ENCODE data around the gene TMEM54.

Gene TMEM54

DNA sequence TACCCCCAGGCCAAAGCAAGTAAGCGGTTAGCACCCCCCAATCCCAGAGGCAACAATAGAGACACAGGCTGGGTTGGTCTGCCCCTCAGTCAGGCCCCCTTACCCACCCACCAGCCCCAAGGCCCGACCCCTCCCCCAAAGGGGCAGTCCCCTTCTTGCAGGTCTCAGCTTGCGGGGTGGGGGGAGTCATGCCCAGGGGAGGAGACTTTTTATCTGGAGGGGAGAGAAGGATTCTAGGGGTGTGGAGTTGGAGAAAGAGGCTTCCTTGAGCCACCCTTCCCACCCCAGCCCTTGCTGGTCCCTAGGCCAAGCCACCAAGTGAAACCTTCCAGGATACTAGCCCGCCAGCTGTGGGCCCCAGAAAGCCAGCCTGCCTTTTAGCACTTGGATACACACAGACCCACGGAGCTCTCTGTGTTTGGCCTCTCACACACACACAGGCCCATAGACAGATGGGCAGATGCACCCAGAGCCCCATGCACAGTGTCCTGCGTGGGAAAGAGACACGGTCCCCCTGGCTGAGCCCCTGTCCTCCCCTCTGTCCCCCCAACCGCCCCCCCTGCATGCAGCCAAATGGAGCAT lies 7.1 kb downstream of the TMEM54 start:
- no peak for DNase-seq

DNA sequence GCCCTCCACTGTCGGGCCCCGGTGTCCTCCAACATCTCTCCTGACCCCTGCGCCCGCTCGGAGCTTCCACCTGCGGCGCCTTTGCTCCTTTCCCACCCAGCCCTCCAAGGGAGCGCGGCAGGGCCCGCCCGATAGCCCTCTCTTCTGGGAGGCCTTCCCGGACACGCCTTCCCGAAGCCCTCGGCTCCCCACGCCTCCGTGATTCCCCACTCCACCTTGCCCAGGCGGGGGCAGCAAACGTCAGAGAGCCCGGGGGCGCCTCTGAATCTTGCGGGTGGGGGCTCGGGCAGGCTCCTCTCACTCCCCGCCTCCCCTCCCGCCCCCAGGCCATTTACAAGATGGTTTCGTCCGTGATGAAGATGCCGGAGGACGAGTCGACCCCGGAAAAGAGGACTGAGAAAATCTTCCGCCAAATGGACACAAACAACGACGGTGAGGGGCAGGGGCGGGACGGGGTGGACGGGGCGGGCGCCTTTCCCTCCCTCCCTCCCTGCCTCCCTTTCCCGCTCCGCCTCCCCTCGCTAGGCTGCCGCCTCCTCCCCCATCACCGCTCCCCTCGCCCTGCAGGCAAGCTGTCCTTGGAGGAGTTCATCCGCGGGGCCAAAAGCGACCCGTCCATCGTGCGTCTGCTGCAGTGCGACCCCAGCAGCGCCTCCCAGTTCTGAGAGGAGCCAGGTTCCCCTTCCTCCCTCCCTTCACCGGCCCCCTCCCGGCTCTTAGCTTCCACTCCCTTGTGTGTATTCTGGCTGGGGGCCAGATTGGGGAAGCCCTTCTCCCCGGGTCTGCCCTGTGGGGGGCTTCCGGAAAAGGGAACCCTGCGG lies 7.8 kb downstream of the TMEM54 start:
- no peak for DNase-seq

DNA sequence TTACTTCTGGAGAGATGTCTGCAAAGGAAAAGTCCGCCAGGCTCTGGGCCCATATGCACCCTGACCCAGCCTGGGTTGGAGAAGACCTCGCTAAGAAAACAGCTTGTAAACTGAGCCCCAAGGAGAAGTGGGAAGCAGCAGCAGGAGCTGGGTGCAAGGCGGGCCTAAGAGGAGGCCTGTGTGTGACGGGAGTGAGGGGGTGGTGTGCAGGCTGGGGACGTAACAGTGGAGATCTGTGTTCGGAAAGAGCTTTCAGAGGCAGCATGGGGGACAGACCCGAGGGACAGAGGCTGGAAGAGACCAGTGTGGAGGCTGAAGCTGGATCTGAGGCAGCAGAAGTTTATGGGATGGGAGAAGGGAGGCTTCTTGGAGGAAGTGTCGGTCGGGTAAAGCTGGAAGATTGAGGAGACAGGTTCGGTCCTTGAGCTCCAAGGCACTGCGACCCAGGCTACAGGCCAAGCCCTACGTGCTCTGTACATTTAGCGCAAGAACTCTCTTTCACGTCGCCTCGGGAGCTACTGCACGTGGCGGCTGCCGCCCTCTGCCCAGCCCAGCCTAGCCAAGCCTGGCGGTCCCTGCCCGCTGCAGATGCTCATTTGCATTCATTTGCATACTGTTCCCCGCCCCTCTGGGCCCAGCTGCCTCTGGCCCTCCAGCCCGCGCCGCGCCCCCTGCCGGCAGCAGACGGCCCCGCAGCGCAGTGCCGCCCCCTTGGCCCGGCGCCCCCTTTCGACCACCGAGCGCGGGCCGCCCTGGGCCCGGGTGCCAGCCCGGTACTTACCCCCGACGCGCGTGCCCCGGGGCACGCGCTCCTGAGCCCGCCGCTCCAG lies 8.6 kb downstream of the TMEM54 start:
- peak; percentile 33 for DNase-seq

DNA sequence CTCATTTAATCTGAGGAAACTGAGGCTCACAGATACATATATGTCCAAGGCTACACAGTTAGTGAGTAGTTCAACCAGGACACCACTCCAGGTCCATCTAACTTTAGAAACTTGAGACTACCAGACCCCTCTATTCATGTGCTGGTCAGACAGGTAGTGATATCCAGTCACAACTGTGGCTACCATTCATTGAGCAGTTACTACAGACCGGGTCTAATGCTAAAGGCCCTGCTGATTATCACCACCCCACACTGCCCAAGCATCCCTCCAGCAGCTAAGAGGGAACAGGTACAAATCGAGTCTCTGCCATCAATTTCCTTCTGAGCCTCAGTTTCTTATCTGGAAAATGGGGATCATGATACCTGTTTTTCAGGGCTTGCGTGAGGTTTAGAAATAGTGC lies 9.6 kb downstream of the TMEM54 start:
- no peak for DNase-seq

DNA sequence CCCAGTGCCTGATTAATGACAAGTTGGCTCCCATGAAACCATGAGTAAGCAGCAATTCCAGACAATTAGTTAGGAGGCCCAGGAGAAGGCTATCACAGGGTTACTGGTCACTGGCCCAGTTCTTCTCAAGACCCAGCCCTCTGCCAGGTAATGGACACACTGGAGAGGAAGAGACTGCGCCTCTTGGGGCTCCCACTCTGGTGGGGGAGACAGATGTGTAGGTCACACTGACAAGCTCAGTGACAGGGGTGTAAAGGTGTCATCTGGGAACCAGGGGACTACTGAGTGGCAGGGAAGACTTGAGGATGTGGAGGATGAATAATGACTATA lies 10.0 kb downstream of the TMEM54 start:
- no peak for DNase-seq

DNA sequence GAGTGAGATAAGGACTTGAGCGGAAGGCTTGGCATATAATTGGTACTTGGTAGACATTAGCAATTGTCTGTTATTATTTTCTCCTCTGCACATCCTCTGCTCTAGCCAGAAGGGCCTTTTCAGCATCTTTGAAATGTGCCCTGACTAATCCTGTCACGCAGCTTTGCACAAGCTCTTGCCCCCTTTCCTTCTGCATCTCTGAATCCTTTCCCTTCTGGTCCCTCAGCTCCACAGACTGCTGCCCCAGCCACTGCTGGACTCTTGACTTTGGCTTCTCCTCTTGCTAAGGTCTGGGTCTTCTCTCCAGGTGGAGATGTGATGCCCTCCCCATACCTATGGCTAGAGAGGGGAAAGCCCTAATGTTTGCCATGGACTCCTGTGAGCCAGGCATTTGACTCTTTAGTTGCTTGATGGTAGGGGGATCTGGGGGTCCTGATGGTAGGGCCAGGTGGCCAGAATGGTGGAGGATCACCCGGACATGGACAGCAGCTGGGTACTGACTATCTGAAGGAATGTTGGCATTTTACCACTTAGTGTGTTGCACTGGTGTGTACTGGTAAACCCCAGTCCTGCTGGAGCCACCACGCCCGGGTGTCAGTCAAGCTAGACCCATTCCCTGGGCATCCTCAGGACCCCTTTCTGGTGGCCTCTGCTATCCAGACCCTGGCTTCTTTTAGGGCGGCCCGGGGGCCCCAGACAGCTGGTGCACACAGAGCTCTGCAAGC lies 10.5 kb downstream of the TMEM54 start:
- DNase-seq = no peak

DNA sequence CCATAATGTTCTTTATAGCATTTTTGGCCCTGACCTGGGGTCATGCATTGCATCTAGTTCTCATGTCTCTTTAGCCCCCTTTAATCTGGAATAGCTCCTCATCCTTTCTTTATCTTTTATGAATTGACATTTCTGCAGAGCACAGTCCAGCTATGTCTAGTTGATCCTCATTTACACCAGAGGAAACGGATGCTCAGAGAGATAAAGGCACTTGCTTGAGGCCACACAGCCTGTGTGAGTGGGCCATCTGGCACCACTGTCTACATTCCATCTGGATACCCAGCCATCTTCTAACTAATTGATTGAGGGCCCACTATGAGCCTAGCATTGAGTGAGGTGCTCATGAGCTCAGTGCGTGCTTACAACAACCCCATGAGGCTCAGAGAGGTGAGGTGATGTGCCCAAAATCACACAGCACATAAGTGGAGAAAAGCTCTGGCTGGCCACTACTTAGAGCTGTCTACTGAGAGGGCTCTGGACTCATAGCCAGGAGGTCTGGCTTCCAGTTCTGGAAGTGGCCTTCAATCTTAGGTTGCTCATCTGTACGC lies 11.4 kb downstream of the TMEM54 start:
- DNase-seq = no peak

DNA sequence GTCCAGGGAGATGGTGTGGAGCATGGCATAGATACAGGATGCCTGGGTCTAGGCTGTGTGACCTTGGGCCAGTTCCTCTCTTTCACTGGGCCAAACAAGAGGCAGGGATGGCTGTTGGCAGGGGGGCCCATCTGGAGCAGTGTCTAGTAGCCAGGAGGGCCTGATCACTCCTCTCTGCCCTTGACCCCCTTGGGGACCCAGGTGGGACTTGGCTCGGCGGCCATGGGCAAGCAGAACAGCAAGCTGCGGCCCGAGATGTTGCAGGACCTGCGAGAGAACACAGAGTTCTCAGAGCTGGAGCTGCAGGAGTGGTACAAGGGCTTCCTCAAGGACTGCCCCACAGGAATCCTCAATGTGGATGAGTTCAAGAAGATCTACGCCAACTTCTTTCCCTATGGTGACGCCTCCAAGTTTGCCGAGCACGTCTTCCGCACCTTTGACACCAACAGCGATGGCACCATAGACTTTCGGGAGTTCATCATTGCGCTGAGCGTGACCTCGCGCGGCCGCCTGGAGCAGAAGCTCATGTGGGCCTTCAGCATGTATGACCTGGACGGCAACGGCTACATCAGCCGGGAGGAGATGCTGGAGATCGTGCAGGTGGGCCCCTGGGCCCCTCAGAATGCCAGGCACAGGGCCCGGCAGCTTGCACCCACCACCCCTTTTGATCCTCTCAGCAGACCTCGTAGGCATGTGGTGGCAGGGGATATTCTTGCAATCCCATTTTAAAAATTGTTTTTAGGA lies 12.3 kb downstream of the TMEM54 start:
- no peak for DNase-seq

DNA sequence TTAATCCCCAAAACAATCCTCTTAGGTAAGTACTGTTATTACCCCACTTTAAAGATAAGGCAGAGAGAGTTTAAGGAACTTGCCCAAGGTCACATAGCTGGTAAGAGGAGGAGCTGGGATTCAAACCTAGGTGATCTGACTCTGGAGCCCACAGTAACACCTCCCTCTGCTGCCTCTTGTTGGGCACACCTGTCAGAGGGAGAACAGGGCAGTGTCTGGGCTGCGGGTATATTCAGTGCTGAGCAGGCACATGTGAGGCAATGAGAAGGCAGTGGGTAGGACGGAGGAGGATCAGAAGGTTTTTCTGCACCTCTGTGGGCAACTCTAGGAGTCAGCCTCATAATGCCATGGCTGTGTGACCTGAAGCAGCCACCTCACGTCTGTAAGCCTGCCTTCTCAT lies 13.1 kb downstream of the TMEM54 start:
- DNase-seq = no peak

DNA sequence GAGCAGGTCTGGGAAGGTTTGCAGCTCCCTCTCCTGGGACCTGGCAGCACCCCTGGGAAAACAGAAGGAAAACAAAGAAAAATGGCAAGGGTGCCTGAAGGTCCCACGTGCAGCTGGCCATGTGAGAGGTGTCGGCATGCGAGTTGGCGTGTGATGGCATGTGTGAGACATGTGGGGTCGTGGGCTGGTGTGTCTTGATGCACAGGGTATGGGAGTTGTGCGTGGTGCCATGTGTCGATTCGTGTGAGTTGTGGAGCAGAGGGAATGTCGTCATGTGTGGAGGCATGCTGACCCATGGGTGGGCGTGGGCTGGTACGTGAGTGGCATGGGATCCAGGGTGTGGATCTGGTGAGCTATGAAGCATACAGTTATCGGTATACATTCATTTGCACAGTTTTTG lies 13.6 kb downstream of the TMEM54 start:
- DNase-seq = no peak

DNA sequence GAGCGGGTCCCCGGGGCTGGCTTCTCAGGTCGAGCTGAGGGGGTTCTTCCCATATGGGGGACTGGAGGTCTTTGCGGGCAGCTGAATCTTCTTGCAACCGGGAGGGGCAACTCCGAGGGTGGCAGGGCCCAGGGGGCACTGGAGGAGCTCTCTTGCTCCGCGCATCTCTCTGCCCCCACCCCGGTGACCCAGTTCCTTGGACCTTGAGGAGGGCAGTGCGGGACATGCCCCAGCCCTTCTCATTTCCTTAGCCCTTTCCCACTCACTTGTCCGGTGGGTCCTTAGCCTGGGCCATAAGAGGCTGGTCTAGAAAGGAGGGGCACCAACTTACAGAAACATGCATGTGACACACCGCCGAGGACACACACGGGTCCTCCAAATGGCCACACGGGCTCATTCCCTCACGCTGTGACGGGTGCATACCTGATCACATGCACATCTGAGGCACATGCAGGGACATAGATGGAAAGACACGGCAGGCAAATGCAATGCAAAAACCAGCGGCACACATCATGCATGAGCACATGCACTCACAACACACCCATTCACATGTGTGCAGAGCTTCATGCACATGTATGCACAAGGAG lies 14.3 kb downstream of the TMEM54 start:
- DNase-seq = no peak

DNA sequence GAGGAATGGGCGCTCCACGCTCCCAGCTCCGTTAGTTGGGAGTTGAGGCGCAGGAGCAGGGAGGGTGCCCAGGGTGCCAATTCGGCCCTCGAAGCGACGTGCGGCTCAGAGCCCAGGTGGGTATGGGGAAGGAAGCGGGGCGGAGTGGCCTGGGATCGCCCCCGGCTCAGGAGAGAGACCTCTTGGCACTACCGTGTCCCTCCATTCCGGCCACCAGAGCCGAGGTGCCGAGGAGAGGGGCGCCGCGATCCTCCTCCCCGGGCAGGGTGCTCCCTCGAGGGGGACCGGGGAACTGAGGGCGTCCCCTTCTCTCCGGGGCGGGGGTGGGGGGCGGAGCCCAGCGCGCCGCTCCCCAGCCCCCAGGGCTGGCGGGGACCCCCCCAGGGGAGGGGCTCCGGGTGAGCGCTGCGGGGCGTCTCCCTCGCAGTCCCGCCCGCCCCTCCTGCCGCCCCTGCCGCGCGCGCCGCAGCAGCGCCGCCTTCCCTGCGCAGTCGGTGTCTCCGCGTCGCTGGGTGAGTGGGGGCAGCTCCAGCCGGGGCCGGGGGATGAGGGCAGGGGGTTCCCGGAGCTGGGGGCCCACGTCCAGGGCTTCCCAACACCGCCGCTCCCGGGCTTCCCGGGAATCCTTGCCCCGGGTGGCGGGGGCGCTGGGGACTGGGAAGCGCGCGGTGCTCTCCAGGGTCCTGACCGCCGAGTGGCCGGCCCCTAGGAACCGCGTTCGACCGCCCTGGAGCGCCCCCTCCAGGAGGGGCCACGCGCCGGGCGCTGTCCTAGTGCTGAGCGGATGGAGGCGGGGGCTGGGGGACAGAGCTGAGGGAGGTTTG lies 15.0 kb downstream of the TMEM54 start, which contains the start of gene HPCA:
HPCA (plus strand) TSS at position 488 of the 824 bp plus-strand sequence. CDS start 2,408 bp downstream, outside the sequence.
- DNase-seq = no peak

DNA sequence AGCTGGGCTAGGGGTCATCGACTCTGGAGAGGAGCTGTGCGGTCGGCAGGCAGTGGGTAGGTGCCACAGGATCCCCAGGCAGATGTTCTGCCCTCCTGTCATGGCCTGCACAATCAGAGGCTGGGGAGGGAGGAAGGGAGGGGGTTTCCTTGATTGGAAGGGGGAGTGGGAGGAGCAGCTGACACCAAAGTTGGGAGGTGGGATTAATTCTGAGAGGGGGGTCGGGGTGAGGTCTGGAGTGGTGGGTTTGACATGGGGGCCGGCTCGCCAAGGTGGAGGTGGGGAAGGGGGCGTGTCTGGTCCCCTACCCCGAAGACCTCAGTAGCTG lies 15.5 kb downstream of the TMEM54 start:
- no peak for DNase-seq

DNA sequence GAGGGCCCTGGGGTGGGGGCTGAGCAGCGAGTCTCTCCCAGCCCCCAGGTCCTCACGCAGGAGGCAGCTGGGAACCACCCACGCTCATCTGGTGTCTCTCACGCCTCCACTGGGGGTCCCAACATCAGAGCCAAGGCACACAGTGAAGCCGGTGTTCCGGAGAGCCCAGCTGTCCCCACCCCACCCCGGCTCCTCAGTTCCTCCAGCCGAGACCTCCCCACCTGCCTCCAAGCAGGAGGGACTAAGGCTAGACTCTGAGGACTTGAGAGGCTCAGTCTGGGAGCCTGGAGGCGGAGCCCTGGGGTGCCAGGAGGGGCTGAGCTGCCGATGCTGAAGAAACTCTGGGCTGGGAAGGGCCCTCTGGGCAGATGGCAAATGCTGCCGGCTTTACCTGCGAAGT lies 16.5 kb downstream of the TMEM54 start:
- no peak for DNase-seq

DNA sequence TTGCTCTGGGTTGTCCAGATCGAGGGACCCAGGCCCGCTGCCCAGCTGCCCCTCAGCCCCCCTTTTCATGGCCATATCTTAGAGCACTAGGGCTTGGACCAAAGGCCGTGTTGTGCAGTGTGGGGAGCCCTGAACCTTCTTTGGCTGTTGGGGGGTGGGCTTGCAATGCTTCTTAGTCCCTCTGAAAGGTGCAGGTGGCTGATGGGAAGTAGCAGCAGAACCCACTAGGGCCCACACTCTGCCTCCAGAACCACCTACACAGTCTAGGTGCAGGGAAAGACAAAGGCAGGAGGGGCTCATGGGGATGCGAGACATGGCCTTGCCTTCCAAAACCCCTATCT lies 17.2 kb downstream of the TMEM54 start:
- DNase-seq = no peak

DNA sequence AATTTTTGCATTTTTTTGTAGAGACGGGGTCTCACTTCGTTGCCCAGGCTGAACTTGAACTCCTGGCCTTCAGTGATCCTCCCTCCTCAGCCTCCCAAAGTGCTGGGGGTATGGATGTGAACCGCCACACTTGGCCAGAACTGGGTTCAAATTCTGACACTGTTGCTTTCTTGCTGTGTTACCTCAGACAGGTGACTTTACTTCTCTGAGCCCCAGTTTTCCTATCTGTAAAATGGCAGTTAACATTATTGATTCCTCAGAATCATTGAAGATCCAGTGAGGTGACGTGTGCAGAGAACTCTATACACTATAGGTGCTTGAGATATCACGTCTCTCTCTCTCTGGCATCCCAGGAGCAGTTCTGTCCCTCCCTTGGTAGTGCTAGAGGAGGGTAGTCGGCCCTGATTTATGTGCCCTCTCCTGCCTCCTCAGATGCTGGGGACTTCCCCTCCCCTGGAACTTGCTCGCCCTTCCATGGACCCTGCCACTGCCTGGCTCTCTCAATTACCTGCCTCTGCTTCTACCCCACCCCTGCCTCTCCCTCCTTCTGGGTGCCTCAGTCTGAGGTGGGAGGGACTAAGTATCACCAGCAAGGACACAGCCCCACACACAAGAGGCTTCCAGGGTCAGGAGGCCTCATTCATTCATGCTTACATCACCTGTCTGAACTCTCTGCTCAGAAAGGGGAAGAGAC lies 17.7 kb downstream of the TMEM54 start:
- DNase-seq = no peak

DNA sequence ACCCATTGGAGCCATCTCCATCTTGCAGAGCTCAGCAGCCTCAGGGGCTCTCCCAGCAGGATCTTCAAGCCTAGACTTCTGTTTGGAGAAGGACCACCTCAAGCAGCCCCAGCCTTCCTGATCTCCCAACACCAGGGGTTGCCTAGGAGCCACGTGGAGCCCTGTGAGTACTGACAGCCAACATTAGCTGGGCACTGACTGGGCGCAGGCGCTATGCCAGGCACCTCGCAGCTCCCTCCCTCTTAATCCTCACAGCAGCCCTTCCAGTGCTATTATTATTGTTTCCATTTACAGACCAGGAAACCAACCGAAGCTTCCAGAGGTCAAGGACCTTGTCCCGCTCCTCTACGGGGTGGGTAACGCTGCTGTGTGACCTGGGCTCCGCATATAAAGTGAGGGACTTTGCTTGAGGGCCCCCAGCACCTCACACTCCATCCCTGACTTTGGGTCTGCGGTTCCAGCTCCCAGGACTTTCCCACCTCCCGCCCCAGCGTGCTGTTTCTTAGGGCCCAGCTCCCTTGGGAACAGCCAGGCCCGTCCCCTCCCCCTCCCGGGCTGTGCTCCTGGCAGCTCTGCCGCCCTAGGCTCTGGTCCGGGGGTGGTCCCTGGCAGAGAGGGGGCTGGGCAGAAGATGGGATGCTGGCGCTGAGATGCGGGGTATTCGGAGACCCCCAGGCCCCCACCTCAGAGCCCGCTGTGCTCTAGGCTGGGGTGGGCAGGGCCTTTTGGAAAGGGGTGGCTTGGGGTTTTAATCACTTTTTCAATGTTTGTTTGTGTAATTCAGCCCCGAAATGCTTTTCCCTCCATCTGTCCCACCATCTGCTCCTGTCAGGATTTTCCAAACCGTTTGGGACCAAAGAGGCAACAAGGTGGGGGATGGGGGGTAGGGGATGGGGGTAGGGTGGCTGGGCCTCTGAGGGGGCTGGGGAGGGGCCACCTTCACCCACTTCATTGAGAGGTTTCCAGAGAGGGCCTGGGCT lies 19.0 kb downstream of the TMEM54 start:
- no peak for DNase-seq

DNA sequence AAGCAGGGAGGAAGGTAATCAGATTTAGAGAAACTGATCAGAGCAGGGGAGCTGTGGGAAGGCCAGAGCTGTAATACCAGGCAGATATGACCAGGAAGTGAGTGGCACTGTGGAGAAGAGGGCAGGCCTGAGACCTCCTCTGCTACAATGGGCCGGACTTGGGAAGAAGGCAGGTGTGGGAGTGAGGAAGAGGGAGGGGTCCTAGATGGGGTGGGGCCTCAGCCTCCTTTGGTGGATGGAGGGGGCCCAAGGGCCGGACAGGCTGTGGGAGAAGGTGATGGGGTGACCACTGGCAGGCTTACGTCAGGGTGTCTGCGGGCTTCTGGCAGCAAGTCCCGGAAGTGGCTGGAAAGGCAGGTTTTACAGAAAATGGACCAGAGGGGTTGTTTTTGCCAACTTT lies 19.9 kb downstream of the TMEM54 start:
- no peak for DNase-seq

DNA sequence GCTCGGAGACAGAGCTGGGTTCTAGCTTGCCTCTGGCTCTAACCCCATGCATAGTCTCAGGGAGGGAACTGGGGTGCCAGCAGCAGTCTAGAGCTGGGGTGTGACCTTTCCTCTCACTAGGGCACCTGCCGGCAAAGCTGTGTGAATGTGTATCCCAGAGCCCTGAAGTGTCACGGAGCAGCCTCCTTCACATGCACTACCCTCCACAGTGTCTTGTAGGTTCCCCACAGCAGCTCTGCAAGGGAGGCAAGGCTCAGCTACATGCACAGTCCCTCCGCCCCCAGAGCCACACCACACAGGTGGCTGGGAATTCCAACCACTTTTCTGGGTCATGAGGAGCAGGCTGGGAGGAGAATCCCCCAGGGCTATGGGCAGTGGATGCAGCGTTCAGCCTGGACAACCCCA lies 22.6 kb downstream of the TMEM54 start:
- no peak for DNase-seq

Data from stimulated activated CD4-positive, alpha-beta T cell treated with anti-CD3 and anti-CD28 coated beads, Interleukin-12 subunit alpha, Interleukin-12 subunit beta, amount 100 ng/mL, for 4 hours (primary cell).